ENCODE measurements around the gene LSG1.
"Not testable (repeated sequence)": the region's sequence is repeated elsewhere in the genome, so short reads cannot be mapped to it uniquely, and the experiment has no call there.

LSG1 gene

DNA sequence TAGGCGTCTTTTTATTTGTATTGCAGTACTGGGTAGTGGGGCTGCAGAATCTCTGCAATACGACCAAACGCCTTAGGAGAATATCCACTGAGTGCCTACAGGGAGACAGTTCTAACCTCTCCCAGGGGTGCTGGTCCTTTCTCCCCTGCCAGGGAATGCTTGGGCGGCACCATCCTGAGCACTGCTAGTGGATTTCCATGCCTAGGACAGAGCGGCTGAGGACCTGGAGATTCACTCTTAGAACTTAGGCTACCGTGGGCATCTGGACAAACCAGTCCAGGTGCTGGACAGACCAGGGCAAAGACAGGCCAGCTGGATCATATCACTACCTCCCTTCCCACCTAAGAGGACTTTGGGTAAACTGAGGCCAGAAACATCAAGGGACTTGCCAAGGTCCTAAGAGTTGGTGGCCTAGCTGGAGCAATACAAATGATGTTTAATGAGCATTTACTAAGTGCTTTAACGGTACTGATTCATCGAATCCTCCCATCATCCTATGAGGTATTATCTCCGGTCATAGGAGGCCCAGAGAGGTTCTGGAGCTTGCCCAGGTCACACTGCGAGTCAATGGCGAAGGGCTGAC is 39.7 kb downstream of the LSG1 start:
- H3K4me3 ChIP-seq (ENCODE audit: low read depth, low read length) = peak overlapping the region; percentile 74

GRCh38 chr3:194631696-194632095 is 40.3 kb downstream of the LSG1 start:
- no peaks in the 10 kb centered on the region for H3K4me1 ChIP-seq
- H3K4me3 ChIP-seq (ENCODE audit: low read depth, low read length) = no peak overlapping the region
- TF ChIP-seq, protein P1, sequence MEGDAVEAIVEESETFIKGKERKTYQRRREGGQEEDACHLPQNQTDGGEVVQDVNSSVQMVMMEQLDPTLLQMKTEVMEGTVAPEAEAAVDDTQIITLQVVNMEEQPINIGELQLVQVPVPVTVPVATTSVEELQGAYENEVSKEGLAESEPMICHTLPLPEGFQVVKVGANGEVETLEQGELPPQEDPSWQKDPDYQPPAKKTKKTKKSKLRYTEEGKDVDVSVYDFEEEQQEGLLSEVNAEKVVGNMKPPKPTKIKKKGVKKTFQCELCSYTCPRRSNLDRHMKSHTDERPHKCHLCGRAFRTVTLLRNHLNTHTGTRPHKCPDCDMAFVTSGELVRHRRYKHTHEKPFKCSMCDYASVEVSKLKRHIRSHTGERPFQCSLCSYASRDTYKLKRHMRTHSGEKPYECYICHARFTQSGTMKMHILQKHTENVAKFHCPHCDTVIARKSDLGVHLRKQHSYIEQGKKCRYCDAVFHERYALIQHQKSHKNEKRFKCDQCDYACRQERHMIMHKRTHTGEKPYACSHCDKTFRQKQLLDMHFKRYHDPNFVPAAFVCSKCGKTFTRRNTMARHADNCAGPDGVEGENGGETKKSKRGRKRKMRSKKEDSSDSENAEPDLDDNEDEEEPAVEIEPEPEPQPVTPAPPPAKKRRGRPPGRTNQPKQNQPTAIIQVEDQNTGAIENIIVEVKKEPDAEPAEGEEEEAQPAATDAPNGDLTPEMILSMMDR (IDR thresholded peaks at IDR 0.05; ENCODE audit: low read depth, low read length) = no peak

More for the DNA sequence above, 39.7 kb downstream of the LSG1 start:
- Histone ChIP-seq H3K27me3 (no peaks in the 10 kb centered on the region), H3K9me3 (no peaks in the 10 kb centered on the region), H3K4me1 (no peaks in the 10 kb centered on the region), H3K36me3 (peaks cover 4% of the 10 kb centered on the region; the same call in 1 of the 2 replicates)
- DNase-seq = no peak
- TF ChIP-seq, protein P1 (IDR thresholded peaks at IDR 0.05; ENCODE audit: low read depth, low read length) = no peak

DNA sequence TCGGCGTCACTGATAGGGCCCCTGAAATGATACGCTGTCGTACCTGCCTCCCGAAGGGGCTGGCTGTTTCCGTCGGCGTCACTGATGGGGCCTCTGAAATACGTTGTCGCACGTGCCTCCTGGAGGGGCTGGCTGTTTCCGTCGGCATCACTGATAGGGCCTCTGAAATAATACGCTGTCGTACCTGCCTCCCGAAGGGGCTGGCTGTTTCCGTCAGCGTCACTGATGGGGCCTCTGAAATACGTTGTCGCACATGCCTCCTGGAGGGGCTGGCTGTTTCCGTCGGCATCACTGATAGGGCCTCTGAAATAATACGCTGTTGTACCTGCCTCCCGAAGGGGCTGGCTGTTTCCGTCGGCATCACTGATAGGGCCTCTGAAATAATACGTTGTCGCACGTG is 41.3 kb downstream of the LSG1 start:
- not testable (repeated sequence) for H3K27me3 ChIP-seq; H3K9me3 ChIP-seq; DNase-seq; H3K4me3 ChIP-seq (ENCODE audit: low read depth, low read length); H3K36me3 ChIP-seq; H3K4me1 ChIP-seq

More at GRCh38 chr3:194631696-194632095, 40.3 kb downstream of the LSG1 start:
- Histone ChIP-seq H3K36me3 (peaks cover 4% of the 10 kb centered on the region; the same call in 1 of the 2 replicates), H3K9me3 (no peaks in the 10 kb centered on the region), H3K27me3 (no peaks in the 10 kb centered on the region)
- DNase-seq = no peak

- H3K4me3 ChIP-seq (ENCODE audit: low read depth, low read length) = no peak overlapping the region
- DNase-seq = no peak
- H3K36me3 ChIP-seq = peaks cover 8% of the 10 kb centered on the region
- peaks cover 12% of the 10 kb centered on the region for H3K4me1 ChIP-seq
- no peaks in the 10 kb centered on the region for H3K9me3 ChIP-seq
- TF ChIP-seq, protein P1 (IDR thresholded peaks at IDR 0.05; ENCODE audit: low read depth, low read length) = no peak
- H3K27me3 ChIP-seq = no peaks in the 10 kb centered on the region
These were observed 47.0 kb downstream of the LSG1 start for GRCh38 chr3:194624956-194625355.

DNA sequence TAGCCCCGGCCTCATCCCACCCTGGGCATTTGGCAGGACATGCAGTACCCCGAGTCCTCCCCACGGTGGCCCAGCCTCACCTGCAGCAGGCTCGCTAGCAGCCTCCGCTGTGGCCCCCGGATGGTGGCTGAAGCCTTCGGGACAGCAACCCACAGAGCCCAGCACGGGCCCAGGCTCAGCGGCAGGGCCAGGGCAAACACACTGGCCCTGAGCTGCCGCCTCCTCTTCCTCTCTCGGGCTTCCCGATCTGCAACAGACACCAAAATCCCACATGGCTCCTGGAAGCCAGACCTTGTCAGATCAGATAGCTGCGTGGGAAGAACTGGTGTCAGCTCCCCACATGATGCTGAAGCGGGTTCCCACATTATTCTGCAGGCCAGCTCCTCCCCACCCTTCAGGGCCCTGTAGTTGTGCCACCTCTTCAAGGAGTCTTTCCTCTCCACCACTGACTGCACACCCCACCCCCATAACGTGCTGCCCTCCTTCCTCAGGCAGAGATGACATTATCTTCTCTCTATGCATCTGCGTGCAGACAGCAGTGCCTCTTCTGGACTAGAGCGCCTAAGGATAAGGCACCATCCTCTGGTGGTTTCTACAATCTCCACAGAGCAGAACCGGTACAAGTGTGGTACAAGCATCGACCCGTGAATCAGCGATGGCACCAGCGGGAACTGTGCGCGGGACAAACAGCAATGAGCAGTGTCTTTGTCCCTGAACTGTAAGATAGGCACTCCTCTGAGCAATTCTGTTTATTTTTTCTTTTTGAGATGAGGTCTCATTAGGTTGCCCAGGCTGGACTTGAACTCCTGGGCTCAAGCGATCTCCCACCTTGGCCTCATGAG is 48.3 kb downstream of the LSG1 start:
- TF ChIP-seq, protein P1 (IDR thresholded peaks at IDR 0.05; ENCODE audit: low read depth, low read length) = peak; percentile 32
- DNase-seq = peak; percentile 53
- peaks cover 12% of the 10 kb centered on the region for H3K4me1 ChIP-seq
- no peaks in the 10 kb centered on the region for H3K27me3 ChIP-seq
- peak overlapping the region; percentile 37 for H3K4me3 ChIP-seq (ENCODE audit: low read depth, low read length)
- H3K36me3 ChIP-seq = peaks cover 8% of the 10 kb centered on the region
- no peaks in the 10 kb centered on the region for H3K9me3 ChIP-seq

GRCh38 chr3:194622621-194623340 is 49.2 kb downstream of the LSG1 start:
- TF ChIP-seq, protein P1 (IDR thresholded peaks at IDR 0.05; ENCODE audit: low read depth, low read length) = no peak
- H3K27me3 ChIP-seq = no peaks in the 10 kb centered on the region
- no peaks in the 10 kb centered on the region for H3K9me3 ChIP-seq
- H3K4me3 ChIP-seq (ENCODE audit: low read depth, low read length) = no peak overlapping the region
- H3K4me1 ChIP-seq = peaks cover 12% of the 10 kb centered on the region
- H3K36me3 ChIP-seq = peaks cover 4% of the 10 kb centered on the region
- DNase-seq = no peak
